ENCODE measurements around the gene PARVB.
"Not testable (repeated sequence)": the region's sequence is repeated elsewhere in the genome, so short reads cannot be mapped to it uniquely, and the experiment has no call there.

The PARVB gene

GRCh38 chr22:44103735-44104480, 79.8 kb downstream of the PARVB start:
- no peak for DNase-seq (ENCODE audit: low read depth, low spot score)
- peaks cover 6% of the 10 kb centered on the region for H3K4me1 ChIP-seq (ENCODE audit: insufficient read depth, insufficient read length)
- TF ChIP-seq SUZ12 (IDR thresholded peaks at IDR 0.05; ENCODE audit: extremely low read depth, insufficient read depth, insufficient read length), result no peak
- TF ChIP-seq ZNF274 (IDR thresholded peaks at IDR 0.05; ENCODE audit: low read depth, low read length), result no peak
- TF ChIP-seq YY1 (IDR thresholded peaks at IDR 0.05; ENCODE audit: insufficient read depth, insufficient read length), result no peak
- H3K9me3 ChIP-seq (ENCODE audit: insufficient read depth, low read length), result peaks cover 15% of the 10 kb centered on the region; the same call in 1 of the 2 replicates
- H3K4me3 ChIP-seq (ENCODE audit: insufficient read length, low read depth), result no peak overlapping the region
- H3K27me3 ChIP-seq (ENCODE audit: insufficient read depth, insufficient read length), result no peaks in the 10 kb centered on the region
- peaks cover 4% of the 10 kb centered on the region for H3K36me3 ChIP-seq (ENCODE audit: insufficient read depth, insufficient read length, low read length)
- no peak overlapping the region for H3K9ac ChIP-seq (ENCODE audit: insufficient read length, low read depth)

DNA sequence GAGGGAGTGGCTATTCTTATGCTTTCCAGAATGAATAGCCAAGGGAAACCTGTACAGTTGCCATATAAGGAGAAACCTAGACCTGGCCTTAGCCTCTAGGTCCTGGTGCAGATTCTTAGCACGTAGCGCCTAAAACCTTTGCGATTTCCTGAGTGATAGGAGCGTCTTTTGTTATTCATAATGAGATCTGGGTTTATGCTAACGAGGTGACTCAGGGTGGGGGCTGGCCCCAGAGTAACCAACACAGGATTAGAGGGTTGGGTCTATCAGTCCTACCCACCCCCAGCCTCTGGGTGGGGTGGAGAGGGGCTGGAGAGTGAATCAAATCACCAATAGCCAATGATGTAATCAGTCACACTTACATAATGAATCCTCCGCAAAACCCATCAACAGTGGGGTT, 83.2 kb downstream of the PARVB start:
- Histone ChIP-seq H3K4me3 (ENCODE audit: insufficient read length, low read depth) (no peak overlapping the region), H3K27me3 (ENCODE audit: insufficient read depth, insufficient read length) (no peaks in the 10 kb centered on the region), H3K9ac (ENCODE audit: insufficient read length, low read depth) (no peak overlapping the region), H3K4me1 (ENCODE audit: insufficient read depth, insufficient read length) (peaks cover 6% of the 10 kb centered on the region), H3K9me3 (ENCODE audit: insufficient read depth, low read length) (peaks cover 15% of the 10 kb centered on the region; the same call in 1 of the 2 replicates), H3K36me3 (ENCODE audit: insufficient read depth, insufficient read length, low read length) (peaks cover 4% of the 10 kb centered on the region)
- peak; percentile 78 for DNase-seq (ENCODE audit: low read depth, low spot score)
- TF ChIP-seq ZNF274 (IDR thresholded peaks at IDR 0.05; ENCODE audit: low read depth, low read length) (no peak), SUZ12 (IDR thresholded peaks at IDR 0.05; ENCODE audit: extremely low read depth, insufficient read depth, insufficient read length) (no peak), YY1 (IDR thresholded peaks at IDR 0.05; ENCODE audit: insufficient read depth, insufficient read length) (no peak)

DNA sequence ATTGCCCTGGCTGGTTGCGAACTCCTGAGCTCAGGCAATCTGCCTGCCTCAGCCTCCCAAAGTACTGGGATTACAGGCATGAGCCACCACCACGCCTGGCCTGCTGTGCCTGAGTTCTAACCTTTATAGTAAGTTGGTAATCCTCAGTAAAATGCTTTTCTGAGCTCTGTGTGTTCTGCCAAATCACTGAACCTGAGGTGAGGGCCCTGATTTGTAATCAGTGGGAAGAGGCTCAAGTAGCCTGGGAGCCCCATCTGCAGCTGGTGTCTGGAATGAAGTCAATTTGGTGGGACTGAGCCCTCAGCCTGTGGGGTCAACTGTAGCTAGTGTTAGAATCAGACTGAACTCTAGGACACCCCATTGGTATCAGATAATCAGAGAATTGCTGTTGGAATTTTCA, 84.0 kb downstream of the PARVB start:
- TF ChIP-seq SUZ12 (IDR thresholded peaks at IDR 0.05; ENCODE audit: extremely low read depth, insufficient read depth, insufficient read length) (no peak), YY1 (IDR thresholded peaks at IDR 0.05; ENCODE audit: insufficient read depth, insufficient read length) (no peak), ZNF274 (IDR thresholded peaks at IDR 0.05; ENCODE audit: low read depth, low read length) (no peak)
- no peak overlapping the region for H3K9ac ChIP-seq (ENCODE audit: insufficient read length, low read depth)
- H3K36me3 ChIP-seq (ENCODE audit: insufficient read depth, insufficient read length, low read length), result peaks cover 4% of the 10 kb centered on the region
- peaks cover 6% of the 10 kb centered on the region for H3K4me1 ChIP-seq (ENCODE audit: insufficient read depth, insufficient read length)
- H3K27me3 ChIP-seq (ENCODE audit: insufficient read depth, insufficient read length), result no peaks in the 10 kb centered on the region
- H3K4me3 ChIP-seq (ENCODE audit: insufficient read length, low read depth), result no peak overlapping the region
- peaks cover 15% of the 10 kb centered on the region; the same call in 1 of the 2 replicates for H3K9me3 ChIP-seq (ENCODE audit: insufficient read depth, low read length)
- DNase-seq (ENCODE audit: low read depth, low spot score), result no peak

DNA sequence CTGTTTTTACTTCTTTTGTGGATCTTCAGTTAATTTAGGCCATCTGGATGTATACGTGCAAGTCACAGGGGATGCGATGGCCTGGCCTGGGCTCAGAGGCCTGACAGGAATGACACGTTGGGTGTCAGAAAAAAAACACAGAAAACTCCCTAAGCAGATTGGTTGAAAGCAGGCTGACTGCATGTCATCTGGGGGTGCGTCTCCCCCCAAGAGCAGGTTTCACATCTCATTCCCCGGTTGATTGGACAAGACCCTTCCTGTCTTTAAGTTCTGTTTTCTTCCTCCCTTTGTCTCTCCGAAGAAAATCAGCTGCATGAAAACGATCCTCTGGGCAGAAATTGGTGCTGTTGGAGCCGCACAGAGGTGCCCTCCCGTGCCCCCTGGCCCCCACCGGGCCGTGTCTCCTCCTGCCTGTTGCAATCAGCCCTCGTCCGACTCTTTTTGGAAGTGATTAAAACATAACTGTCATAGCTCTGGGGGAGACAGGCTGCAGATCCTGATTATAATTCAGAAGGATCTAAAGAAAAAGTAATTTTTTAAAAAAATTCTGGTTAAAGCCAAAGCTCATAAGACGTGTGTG, 84.8 kb downstream of the PARVB start:
- Histone ChIP-seq H3K4me1 (ENCODE audit: insufficient read depth, insufficient read length) (peaks cover 6% of the 10 kb centered on the region), H3K36me3 (ENCODE audit: insufficient read depth, insufficient read length, low read length) (peaks cover 4% of the 10 kb centered on the region), H3K9me3 (ENCODE audit: insufficient read depth, low read length) (peaks cover 15% of the 10 kb centered on the region; the same call in 1 of the 2 replicates), H3K27me3 (ENCODE audit: insufficient read depth, insufficient read length) (no peaks in the 10 kb centered on the region), H3K4me3 (ENCODE audit: insufficient read length, low read depth) (no peak overlapping the region), H3K9ac (ENCODE audit: insufficient read length, low read depth) (peak overlapping the region; percentile 32)
- no peak for TF ChIP-seq YY1 (IDR thresholded peaks at IDR 0.05; ENCODE audit: insufficient read depth, insufficient read length)
- no peak for TF ChIP-seq ZNF274 (IDR thresholded peaks at IDR 0.05; ENCODE audit: low read depth, low read length)
- TF ChIP-seq SUZ12 (IDR thresholded peaks at IDR 0.05; ENCODE audit: extremely low read depth, insufficient read depth, insufficient read length), result no peak
- no peak for DNase-seq (ENCODE audit: low read depth, low spot score)

DNA sequence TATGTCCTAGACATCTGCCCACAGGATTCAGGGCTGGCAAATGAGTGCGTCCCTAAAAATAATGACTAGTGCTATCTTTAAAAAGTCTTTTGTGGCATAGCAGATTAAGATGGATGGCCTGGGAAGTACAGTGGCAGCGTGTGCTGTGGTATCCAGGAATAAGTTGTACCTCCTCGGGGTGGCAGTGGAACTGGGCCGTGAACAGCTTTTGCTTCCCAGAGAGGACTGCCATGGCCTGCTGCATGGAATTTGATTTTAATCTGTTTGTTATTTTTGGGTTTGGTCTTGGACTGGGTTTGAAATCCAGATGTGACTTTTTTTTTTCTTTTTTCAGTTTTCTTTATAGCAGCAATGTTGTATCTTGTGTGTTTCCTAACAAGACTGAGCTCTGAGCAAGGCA, 85.3 kb downstream of the PARVB start:
- Histone ChIP-seq H3K9me3 (ENCODE audit: insufficient read depth, low read length) (peaks cover 12% of the 10 kb centered on the region; the same call in 1 of the 2 replicates), H3K9ac (ENCODE audit: insufficient read length, low read depth) (no peak overlapping the region), H3K4me3 (ENCODE audit: insufficient read length, low read depth) (no peak overlapping the region), H3K36me3 (ENCODE audit: insufficient read depth, insufficient read length, low read length) (peaks cover 4% of the 10 kb centered on the region), H3K27me3 (ENCODE audit: insufficient read depth, insufficient read length) (no peaks in the 10 kb centered on the region), H3K4me1 (ENCODE audit: insufficient read depth, insufficient read length) (peaks cover 6% of the 10 kb centered on the region)
- DNase-seq (ENCODE audit: low read depth, low spot score), result no peak
- TF ChIP-seq YY1 (IDR thresholded peaks at IDR 0.05; ENCODE audit: insufficient read depth, insufficient read length) (no peak), ZNF274 (IDR thresholded peaks at IDR 0.05; ENCODE audit: low read depth, low read length) (no peak), SUZ12 (IDR thresholded peaks at IDR 0.05; ENCODE audit: extremely low read depth, insufficient read depth, insufficient read length) (no peak)

DNA sequence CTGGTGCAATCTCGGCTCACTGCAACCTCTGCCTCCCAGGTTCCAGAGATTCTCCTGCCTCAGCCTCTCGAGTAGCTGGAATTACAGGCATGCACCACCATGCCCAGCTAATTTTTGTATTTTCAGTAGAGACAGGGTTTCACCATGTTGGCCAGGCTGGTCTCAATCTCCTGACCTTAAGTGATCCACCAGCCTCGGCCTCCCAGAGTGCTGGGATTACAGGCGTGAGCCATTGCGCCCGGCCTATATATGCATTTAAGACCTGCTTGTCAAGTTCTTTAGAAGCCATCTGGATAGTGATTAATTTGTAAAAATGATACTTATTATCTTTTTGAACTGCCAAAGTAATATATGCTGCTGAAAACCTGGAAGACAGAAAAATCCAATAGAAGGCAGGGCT, 86.6 kb downstream of the PARVB start:
- H3K27me3 ChIP-seq (ENCODE audit: insufficient read depth, insufficient read length); H3K36me3 ChIP-seq (ENCODE audit: insufficient read depth, insufficient read length, low read length); H3K4me3 ChIP-seq (ENCODE audit: insufficient read length, low read depth); DNase-seq (ENCODE audit: low read depth, low spot score); H3K4me1 ChIP-seq (ENCODE audit: insufficient read depth, insufficient read length); H3K9me3 ChIP-seq (ENCODE audit: insufficient read depth, low read length); H3K9ac ChIP-seq (ENCODE audit: insufficient read length, low read depth): not testable (repeated sequence)

GRCh38 chr22:44111562-44112155, 87.6 kb downstream of the PARVB start:
- Histone ChIP-seq H3K4me3 (ENCODE audit: insufficient read length, low read depth) (no peak overlapping the region), H3K36me3 (ENCODE audit: insufficient read depth, insufficient read length, low read length) (no peaks in the 10 kb centered on the region), H3K4me1 (ENCODE audit: insufficient read depth, insufficient read length) (peaks cover 5% of the 10 kb centered on the region), H3K9ac (ENCODE audit: insufficient read length, low read depth) (no peak overlapping the region), H3K27me3 (ENCODE audit: insufficient read depth, insufficient read length) (no peaks in the 10 kb centered on the region), H3K9me3 (ENCODE audit: insufficient read depth, low read length) (no peaks in the 10 kb centered on the region)
- no peak for DNase-seq (ENCODE audit: low read depth, low spot score)
- no peak for TF ChIP-seq YY1 (IDR thresholded peaks at IDR 0.05; ENCODE audit: insufficient read depth, insufficient read length)

All from NT2/D1 (cell line).